ENCODE data around the gene CCDC28A. TPM values are rescaled to one million over a fixed set of nuclear protein-coding genes. Genes with fewer than 3 reads are reported as not detected.

The CCDC28A gene
- total and polyA plus RNA-seq, 2 of the 4 experiments (the other 2 are of a cell fraction), result 6.8 to 8.0 TPM

DNA sequence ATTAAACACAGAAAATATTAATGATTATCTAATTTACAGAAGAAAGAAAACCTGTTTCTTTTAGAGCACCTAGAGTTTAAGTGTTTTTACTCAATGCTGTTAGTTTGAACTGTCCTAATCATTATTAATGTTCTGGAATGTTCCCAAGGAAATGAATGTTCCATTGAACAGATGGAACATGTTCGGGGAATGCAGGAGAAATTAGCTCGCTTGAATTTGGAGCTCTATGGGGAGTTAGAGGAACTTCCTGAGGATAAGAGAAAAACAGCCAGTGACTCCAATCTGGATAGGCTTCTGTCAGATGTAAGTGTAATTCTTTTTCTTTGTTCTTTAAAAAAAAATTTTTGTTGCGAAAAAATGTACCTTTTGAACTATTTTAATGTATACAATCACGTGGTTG, 11.5 kb downstream of the CCDC28A start:
- Histone ChIP-seq H3K4me2 (ENCODE audit: low read depth, low read length) (no peak overlapping the region), H3K4ac (ENCODE audit: low read depth, low read length) (no peak overlapping the region), H3K56ac (ENCODE audit: extremely low read depth, insufficient read depth, low read length) (no peak overlapping the region), H3K9me3 (ENCODE audit: control insufficient read depth, insufficient read depth, low read length) (no peaks in the 10 kb centered on the region), H3K9me1 (ENCODE audit: insufficient read depth, low read length) (no peaks in the 10 kb centered on the region), H2BK5ac (ENCODE audit: low read depth, low read length, poor library complexity, severe bottlenecking) (no peak overlapping the region), H3K9ac (ENCODE audit: low read depth, low read length) (no peak overlapping the region), H2BK15ac (ENCODE audit: low read depth, low read length) (no peak overlapping the region), H3K36me3 (ENCODE audit: control insufficient read depth, insufficient read depth, low read length) (peaks cover 10% of the 10 kb centered on the region; the same call in 1 of the 2 replicates), H3K4me3 (ENCODE audit: insufficient read depth, low read depth, low read length) (no peak overlapping the region), H3K23ac (ENCODE audit: low read depth, low read length) (no peak overlapping the region), H3K4me1 (ENCODE audit: control insufficient read depth, insufficient read depth, low read length) (no peaks in the 10 kb centered on the region), H3K79me1 (ENCODE audit: low read depth in 1 of 2, low read length in 2 of 2) (no peaks in the 10 kb centered on the region), H2AK5ac (ENCODE audit: low read depth, low read length) (no peak overlapping the region), H3K18ac (ENCODE audit: low read depth, low read length) (no peak overlapping the region), H2AK9ac (replicated peaks; ENCODE audit: low read depth, low read length, poor library complexity) (no peak overlapping the region), H2BK20ac (ENCODE audit: low read depth, low read length) (no peak overlapping the region), H4K20me1 (ENCODE audit: insufficient read depth, low read length) (no peaks in the 10 kb centered on the region), H3K27me3 (ENCODE audit: control insufficient read depth, insufficient read depth, low read length) (no peaks in the 10 kb centered on the region), H2BK120ac (ENCODE audit: low read depth, low read length) (no peak overlapping the region), H3K27ac (ENCODE audit: insufficient read depth, low read length) (no peak overlapping the region), H2AFZ (replicated peaks; ENCODE audit: low read length, poor library complexity) (no peak overlapping the region), H4K8ac (ENCODE audit: low read depth in 2 of 2, low read length in 2 of 2) (no peak overlapping the region), H4K91ac (ENCODE audit: insufficient read depth, low read depth, low read length) (no peak overlapping the region), H4K5ac (ENCODE audit: low read depth, low read length) (no peak overlapping the region), H3K14ac (replicated peaks; ENCODE audit: low read depth, low read length) (no peak overlapping the region)
- in situ Hi-C loops (cut with MboI; ENCODE audit: low sequenced_read_pairs) (no loop called here), dilution Hi-C loops (cut with HindIII; ENCODE audit: low sequenced_read_pairs, unreplicated experiment) (no loop called here), intact Hi-C loops (cut with micrococcal nuclease) (no loop called here)
- 20% methylated on average over 1 of the region's 4 CpGs; no CpG with 5 or more reads in 1 of the 2 experiments for WGBS, 2 experiments (ENCODE audit: extremely low coverage in 2 of 2, insufficient read length in 1 of 2)
- CTCF ChIA-PET, result no interaction called here
- DNase-seq (no peak), ATAC-seq (ENCODE audit: low read depth) (no peak)
- no TSS peak for BruUV-seq (replicated peaks)
- TF ChIP-seq CEBPB (IDR thresholded peaks at IDR 0.05; ENCODE audit: low read depth, low read length) (no peak), MAFK (IDR thresholded peaks at IDR 0.05; ENCODE audit: low read depth, low read length) (no peak), CHD1 (IDR thresholded peaks at IDR 0.05; ENCODE audit: low read depth, low read length) (no peak), RAD21 (IDR thresholded peaks at IDR 0.05; ENCODE audit: low read length) (no peak), RCOR1 (IDR thresholded peaks at IDR 0.05; ENCODE audit: insufficient replicate concordance, low read length) (no peak)
- TF ChIP-seq, protein P1, sequence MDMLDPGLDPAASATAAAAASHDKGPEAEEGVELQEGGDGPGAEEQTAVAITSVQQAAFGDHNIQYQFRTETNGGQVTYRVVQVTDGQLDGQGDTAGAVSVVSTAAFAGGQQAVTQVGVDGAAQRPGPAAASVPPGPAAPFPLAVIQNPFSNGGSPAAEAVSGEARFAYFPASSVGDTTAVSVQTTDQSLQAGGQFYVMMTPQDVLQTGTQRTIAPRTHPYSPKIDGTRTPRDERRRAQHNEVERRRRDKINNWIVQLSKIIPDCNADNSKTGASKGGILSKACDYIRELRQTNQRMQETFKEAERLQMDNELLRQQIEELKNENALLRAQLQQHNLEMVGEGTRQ (IDR thresholded peaks at IDR 0.05; ENCODE audit: low read depth, low read length), result no peak
- TF ChIP-seq, protein P2, sequence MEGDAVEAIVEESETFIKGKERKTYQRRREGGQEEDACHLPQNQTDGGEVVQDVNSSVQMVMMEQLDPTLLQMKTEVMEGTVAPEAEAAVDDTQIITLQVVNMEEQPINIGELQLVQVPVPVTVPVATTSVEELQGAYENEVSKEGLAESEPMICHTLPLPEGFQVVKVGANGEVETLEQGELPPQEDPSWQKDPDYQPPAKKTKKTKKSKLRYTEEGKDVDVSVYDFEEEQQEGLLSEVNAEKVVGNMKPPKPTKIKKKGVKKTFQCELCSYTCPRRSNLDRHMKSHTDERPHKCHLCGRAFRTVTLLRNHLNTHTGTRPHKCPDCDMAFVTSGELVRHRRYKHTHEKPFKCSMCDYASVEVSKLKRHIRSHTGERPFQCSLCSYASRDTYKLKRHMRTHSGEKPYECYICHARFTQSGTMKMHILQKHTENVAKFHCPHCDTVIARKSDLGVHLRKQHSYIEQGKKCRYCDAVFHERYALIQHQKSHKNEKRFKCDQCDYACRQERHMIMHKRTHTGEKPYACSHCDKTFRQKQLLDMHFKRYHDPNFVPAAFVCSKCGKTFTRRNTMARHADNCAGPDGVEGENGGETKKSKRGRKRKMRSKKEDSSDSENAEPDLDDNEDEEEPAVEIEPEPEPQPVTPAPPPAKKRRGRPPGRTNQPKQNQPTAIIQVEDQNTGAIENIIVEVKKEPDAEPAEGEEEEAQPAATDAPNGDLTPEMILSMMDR (conservative IDR thresholded peaks at IDR 0.05; ENCODE audit: low read depth, low read length), result no peak
- POLR2A ChIA-PET (ENCODE audit: unreplicated experiment), result no interaction called here
